Transverse colon (tissue), 4 donors: ENCODE results near the gene CAMSAP1.

Experiments
- CTCF ChIP-seq, 5 experiments: fragments of 200-600 bp in 3 of 5; fragments of 450-650 bp in 2 of 5; sonication (generic) in 3 of 5; IDR thresholded peaks; 1 replicate in 2 of 5; 2 replicates in 3 of 5; pipeline ENCODE4 v1.5.1; 2016 to 2017; ENCODE audit warnings: antibody characterized with exemption in 5 of 5, inconsistent platforms in 3 of 5, mild to moderate bottlenecking in 2 of 5, moderate library complexity in 1 of 5
- POLR2A ChIP-seq: fragments of 450-650 bp; IDR thresholded peaks from one replicate; pipeline ENCODE4 v1.6.1; 2016; ENCODE audit warnings: antibody characterized with exemption, mild to moderate bottlenecking, moderate library complexity
- POLR2AphosphoS5 ChIP-seq, 3 donors: sonication (generic); formaldehyde crosslinking; IDR thresholded peaks; one replicate each; pipeline ENCODE4 v1.6.1; 2016; ENCODE audit warnings: antibody characterized with exemption in 3 of 3

GRCh38 chr9:135928731-135929655 is 21.6 kb upstream of the CAMSAP1 start:
- TF ChIP-seq CTCF (IDR thresholded peaks at IDR 0.05) (no peak), POLR2A (no peak), POLR2AphosphoS5 (IDR thresholded peaks at IDR 0.05) (no peak)
